ENCODE results near the gene TEX55. TPM values are rescaled to one million over a fixed set of nuclear protein-coding genes. Genes with fewer than 3 reads are reported as not detected.
"Not testable (repeated sequence)": the region's sequence is repeated elsewhere in the genome, so short reads cannot be mapped to it uniquely, and the experiment has no call there.

Gene TEX55
- polyA plus RNA-seq, 1 donor from 2014 or later, result not detected

- Histone ChIP-seq H3K9me3 (ENCODE audit: low read length) (no peaks in the 10 kb centered on the region), H3K4me2 (ENCODE audit: low read length) (no peak overlapping the region), H3K27ac (ENCODE audit: low read length) (no peak overlapping the region), H3K27me3 (ENCODE audit: insufficient read depth, low read depth, low read length) (no peaks in the 10 kb centered on the region), H3K9ac (ENCODE audit: low read length) (no peak overlapping the region), H3K4me3 (ENCODE audit: low read length) (no peak overlapping the region), H2AFZ (ENCODE audit: low read depth, low read length) (no peak overlapping the region), H3F3A (ENCODE audit: insufficient read depth, low read length, poor library complexity, severe bottlenecking) (no peaks in the 10 kb centered on the region), H3K9me2 (ENCODE audit: insufficient read depth, low read length) (no peaks in the 10 kb centered on the region), H3K79me2 (replicated peaks; ENCODE audit: insufficient read depth, low read length) (no peaks in the 10 kb centered on the region), H4K20me1 (ENCODE audit: insufficient read depth) (no peaks in the 10 kb centered on the region), H3K36me3 (ENCODE audit: insufficient read depth, low read length) (no peaks in the 10 kb centered on the region)
- TF ChIP-seq TAF1 (IDR thresholded peaks at IDR 0.05; ENCODE audit: low read depth) (no peak), SMC3 (conservative IDR thresholded peaks at IDR 0.05; ENCODE audit: poor library complexity) (no peak), EZH2 (IDR thresholded peaks at IDR 0.05; ENCODE audit: borderline replicate concordance, insufficient read depth, low read length, poor library complexity, severe bottlenecking) (no peak), RAD21 (conservative IDR thresholded peaks at IDR 0.05) (no peak), MXI1 (conservative IDR thresholded peaks at IDR 0.05; ENCODE audit: poor library complexity, severe bottlenecking) (no peak), REST (IDR thresholded peaks at IDR 0.05; ENCODE audit: borderline replicate concordance) (no peak), POLR2AphosphoS5 (IDR thresholded peaks at IDR 0.05) (no peak), CTCF (IDR thresholded peaks at IDR 0.05; ENCODE audit: poor library complexity, severe bottlenecking) (no peak), EP300 (conservative IDR thresholded peaks at IDR 0.05; ENCODE audit: poor library complexity, severe bottlenecking) (no peak)
Measured at GRCh38 chr3:119125342-119125741, 20.6 kb upstream of the TEX55 start.

- TF ChIP-seq CTCF (IDR thresholded peaks at IDR 0.05; ENCODE audit: poor library complexity, severe bottlenecking) (no peak), POLR2AphosphoS5 (IDR thresholded peaks at IDR 0.05) (no peak), RAD21 (conservative IDR thresholded peaks at IDR 0.05) (no peak), SMC3 (conservative IDR thresholded peaks at IDR 0.05; ENCODE audit: poor library complexity) (no peak), TAF1 (IDR thresholded peaks at IDR 0.05; ENCODE audit: low read depth) (no peak), EZH2 (IDR thresholded peaks at IDR 0.05; ENCODE audit: borderline replicate concordance, insufficient read depth, low read length, poor library complexity, severe bottlenecking) (no peak), MXI1 (conservative IDR thresholded peaks at IDR 0.05; ENCODE audit: poor library complexity, severe bottlenecking) (no peak), REST (IDR thresholded peaks at IDR 0.05; ENCODE audit: borderline replicate concordance) (no peak), EP300 (conservative IDR thresholded peaks at IDR 0.05; ENCODE audit: poor library complexity, severe bottlenecking) (no peak)
- H3K27me3 ChIP-seq (ENCODE audit: insufficient read depth, low read depth, low read length), result no peaks in the 10 kb centered on the region
- no peak overlapping the region for H3K27ac ChIP-seq (ENCODE audit: low read length)
- no peak overlapping the region for H3K4me3 ChIP-seq (ENCODE audit: low read length)
- H3K4me2 ChIP-seq (ENCODE audit: low read length), result no peak overlapping the region
- H3K9me3 ChIP-seq (ENCODE audit: low read length), result no peaks in the 10 kb centered on the region
- H4K20me1 ChIP-seq (ENCODE audit: insufficient read depth), result no peaks in the 10 kb centered on the region
- H3F3A ChIP-seq (ENCODE audit: insufficient read depth, low read length, poor library complexity, severe bottlenecking), result no peaks in the 10 kb centered on the region
- H3K9ac ChIP-seq (ENCODE audit: low read length), result no peak overlapping the region
- no peaks in the 10 kb centered on the region for H3K36me3 ChIP-seq (ENCODE audit: insufficient read depth, low read length)
- no peaks in the 10 kb centered on the region for H3K79me2 ChIP-seq (replicated peaks; ENCODE audit: insufficient read depth, low read length)
- H3K9me2 ChIP-seq (ENCODE audit: insufficient read depth, low read length), result no peaks in the 10 kb centered on the region
- H2AFZ ChIP-seq (ENCODE audit: low read depth, low read length), result no peak overlapping the region
Measured at GRCh38 chr3:119125742-119126504, 20.0 kb upstream of the TEX55 start.

GRCh38 chr3:119130291-119130690, 15.7 kb upstream of the TEX55 start:
- not testable (repeated sequence) for H3K9me3 ChIP-seq (ENCODE audit: low read length); H3F3A ChIP-seq (ENCODE audit: insufficient read depth, low read length, poor library complexity, severe bottlenecking); H2AFZ ChIP-seq (ENCODE audit: low read depth, low read length); H3K4me3 ChIP-seq (ENCODE audit: low read length); H3K79me2 ChIP-seq (replicated peaks; ENCODE audit: insufficient read depth, low read length); H4K20me1 ChIP-seq (ENCODE audit: insufficient read depth); H3K9ac ChIP-seq (ENCODE audit: low read length); H3K27ac ChIP-seq (ENCODE audit: low read length); H3K27me3 ChIP-seq (ENCODE audit: insufficient read depth, low read depth, low read length); H3K36me3 ChIP-seq (ENCODE audit: insufficient read depth, low read length); H3K4me2 ChIP-seq (ENCODE audit: low read length); H3K9me2 ChIP-seq (ENCODE audit: insufficient read depth, low read length)

Measured in neural cell (in vitro differentiated cells).